Measurements from ENCODE around the gene GPRC5C.

DNA sequence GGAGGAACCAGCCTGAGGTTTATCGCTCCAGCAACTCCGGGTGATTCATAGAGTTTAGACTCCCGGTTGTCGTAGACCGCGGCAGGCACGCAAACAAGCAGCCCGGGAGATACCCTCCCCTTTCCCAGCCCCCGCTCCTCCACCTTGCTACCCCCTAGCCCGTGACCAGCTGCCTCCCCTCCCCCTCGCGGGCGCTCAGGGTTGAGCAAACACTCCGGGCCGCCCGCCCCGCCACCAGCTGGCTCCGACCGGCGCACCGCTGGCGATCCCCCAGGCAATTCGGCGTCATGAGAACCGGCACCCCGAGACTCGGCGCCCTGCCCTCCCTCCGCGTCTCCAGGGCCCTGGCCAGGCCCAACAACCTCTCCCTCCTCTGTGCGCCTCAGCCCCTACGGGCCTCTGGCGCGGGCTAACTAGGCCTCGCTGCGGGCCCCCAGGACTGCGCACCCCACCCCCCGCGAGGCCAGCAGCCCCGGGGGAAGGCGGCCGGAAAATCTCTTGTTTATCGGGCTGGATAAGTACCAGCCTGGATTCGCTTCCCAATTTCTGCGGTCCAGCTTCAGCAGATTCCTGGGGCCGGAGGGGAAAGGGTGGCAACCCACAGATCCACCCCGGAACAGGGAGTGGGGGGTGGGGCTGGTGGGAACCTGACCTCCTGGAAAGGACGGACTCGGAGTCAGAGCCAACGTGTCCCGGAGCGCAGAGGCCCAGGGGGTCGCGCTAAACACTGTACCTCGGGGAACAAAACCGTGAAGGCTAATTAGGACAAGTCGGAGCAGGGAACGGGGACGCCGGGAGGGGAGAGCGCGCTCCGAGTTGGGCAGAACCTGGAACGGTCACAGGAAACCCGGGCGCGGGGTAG lies 951 bp upstream of the GPRC5C start:
- TF ChIP-seq EZH2 (IDR thresholded peaks at IDR 0.05; ENCODE audit: borderline replicate concordance, low read depth, low read length, severe bottlenecking) (peak; percentile 66), POLR2AphosphoS5 (IDR thresholded peaks at IDR 0.05; ENCODE audit: insufficient read depth, low read depth, low read length) (no peak), POLR2A (IDR thresholded peaks at IDR 0.05; ENCODE audit: low read depth, low read length) (no peak), JUN (IDR thresholded peaks at IDR 0.05; ENCODE audit: borderline replicate concordance, insufficient read depth, insufficient read length, low read depth) (no peak), MAX (IDR thresholded peaks at IDR 0.05; ENCODE audit: insufficient read depth, insufficient read length) (no peak), FOS (IDR thresholded peaks at IDR 0.05; ENCODE audit: borderline replicate concordance, insufficient read depth, low read length) (no peak)
- TF ChIP-seq, protein P1, sequence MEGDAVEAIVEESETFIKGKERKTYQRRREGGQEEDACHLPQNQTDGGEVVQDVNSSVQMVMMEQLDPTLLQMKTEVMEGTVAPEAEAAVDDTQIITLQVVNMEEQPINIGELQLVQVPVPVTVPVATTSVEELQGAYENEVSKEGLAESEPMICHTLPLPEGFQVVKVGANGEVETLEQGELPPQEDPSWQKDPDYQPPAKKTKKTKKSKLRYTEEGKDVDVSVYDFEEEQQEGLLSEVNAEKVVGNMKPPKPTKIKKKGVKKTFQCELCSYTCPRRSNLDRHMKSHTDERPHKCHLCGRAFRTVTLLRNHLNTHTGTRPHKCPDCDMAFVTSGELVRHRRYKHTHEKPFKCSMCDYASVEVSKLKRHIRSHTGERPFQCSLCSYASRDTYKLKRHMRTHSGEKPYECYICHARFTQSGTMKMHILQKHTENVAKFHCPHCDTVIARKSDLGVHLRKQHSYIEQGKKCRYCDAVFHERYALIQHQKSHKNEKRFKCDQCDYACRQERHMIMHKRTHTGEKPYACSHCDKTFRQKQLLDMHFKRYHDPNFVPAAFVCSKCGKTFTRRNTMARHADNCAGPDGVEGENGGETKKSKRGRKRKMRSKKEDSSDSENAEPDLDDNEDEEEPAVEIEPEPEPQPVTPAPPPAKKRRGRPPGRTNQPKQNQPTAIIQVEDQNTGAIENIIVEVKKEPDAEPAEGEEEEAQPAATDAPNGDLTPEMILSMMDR (IDR thresholded peaks at IDR 0.05; ENCODE audit: extremely low read depth in 1 of 2, insufficient read depth in 1 of 2, low read depth in 1 of 2, low read length in 2 of 2): no peak
